ENCODE results near the gene RAB40B.

Gene RAB40B

GRCh38 chr17:82648742-82649331, 49.7 kb downstream of the RAB40B start:
- DNase-seq (ENCODE audit: low spot score), result peak; percentile 51

GRCh38 chr17:82648165-82648668, 50.3 kb downstream of the RAB40B start, which contains the start of gene WDR45B:
Gene WDR45B (minus strand): TSS chr17:82648444. CDS start chr17:82648340, 104 bp downstream.
- peak; percentile 93 for DNase-seq (ENCODE audit: low spot score)

GRCh38 chr17:82647593-82648164, 50.8 kb downstream of the RAB40B start:
- peak; percentile 56 for DNase-seq (ENCODE audit: low spot score)

GRCh38 chr17:82645516-82645915, 53.0 kb downstream of the RAB40B start:
- DNase-seq (ENCODE audit: low spot score), result no peak

DNA sequence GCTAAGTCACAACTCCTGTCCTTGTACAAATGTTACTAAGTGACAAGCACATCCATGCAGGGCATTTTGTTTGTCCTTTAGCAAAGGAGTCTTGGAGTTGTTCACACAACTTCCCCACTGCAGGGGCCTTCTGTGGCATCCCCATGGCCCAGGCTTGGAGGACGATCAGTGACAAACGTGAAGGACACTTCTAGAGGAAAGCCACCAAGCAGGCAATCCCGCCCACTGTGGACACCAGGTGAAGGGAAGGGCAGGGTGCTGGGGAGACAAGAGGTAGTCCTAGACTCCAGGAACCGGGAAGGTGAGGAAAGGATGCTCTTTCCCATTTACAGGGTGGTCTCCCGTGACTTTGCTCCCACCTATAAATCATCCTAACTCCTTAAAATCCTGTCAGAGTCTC, 54.4 kb downstream of the RAB40B start:
- DNase-seq (ENCODE audit: low spot score), result no peak

DNA sequence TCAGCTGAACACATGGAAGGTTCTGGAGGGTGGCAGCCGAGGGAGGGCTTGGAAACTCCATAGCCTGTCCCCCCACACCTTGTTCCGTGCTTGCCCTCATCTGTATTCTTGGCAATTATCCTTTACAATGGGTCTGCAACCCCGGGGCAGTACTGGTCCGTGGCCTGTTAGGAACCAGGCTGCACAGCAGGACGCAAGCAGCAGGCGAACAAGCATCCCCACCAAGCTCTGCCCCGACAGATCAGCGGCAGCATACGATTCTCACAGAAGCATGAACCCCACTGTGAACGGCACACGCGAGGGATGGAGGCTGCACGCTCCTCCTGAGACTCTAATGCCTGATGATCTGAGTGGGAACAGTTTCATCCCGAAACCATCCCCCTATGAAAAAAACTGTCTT, 56.5 kb downstream of the RAB40B start:
- no peak for DNase-seq (ENCODE audit: low spot score)

DNA sequence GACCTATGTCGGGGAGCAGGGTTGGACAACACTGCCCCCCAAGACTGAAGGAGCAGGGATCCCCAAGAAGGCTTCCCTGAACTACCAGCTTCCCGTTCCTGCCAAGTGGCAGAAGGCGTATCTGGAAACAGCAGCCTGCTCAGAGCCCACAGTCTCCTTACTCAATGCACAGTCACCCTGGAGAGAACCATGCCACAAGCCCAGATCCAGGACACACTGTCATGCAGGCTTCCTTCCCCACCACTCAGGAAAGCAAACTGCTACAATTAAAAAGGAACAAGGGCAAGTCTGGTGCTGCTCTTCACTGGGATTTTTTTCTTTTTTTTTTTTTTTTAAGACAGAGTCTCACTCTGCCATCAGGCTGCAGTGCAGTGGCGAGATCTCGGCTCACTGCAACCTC, 58.5 kb downstream of the RAB40B start:
- no peak for DNase-seq (ENCODE audit: low spot score)

- no peak for DNase-seq (ENCODE audit: low spot score)
Observed at GRCh38 chr17:82639628-82640027, 58.9 kb downstream of the RAB40B start.

DNA sequence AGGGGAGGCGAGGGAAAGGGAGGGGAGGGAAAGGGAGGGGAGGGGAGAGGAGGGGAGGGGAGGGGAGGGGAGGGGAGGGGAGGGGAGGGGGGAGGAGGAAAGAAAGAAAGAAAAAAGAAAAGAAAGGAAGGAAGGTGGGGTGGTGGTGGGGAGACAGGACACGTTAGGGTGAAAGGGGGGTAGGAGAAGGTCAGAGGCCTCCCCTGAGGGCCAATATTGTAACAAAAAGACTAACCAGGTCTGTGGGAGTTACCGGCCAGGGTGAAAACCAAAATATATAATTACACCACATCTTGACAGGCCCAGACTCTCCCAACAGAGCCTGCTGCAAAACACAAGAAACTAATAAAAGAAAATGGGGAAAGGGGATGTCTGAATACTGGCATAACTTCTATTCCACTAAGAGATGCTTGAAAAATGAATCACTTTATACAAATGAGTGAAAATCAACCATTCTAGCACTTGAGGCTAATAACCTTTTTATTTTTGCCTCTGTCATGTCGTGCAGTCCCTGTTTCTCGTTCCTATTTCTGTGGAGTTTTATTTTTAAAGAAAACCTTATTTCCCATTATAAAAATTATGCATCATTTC, 60.2 kb downstream of the RAB40B start:
- DNase-seq (ENCODE audit: low spot score), result no peak

GRCh38 chr17:82636626-82637598, 61.6 kb downstream of the RAB40B start:
- no peak for DNase-seq (ENCODE audit: low spot score)

GRCh38 chr17:82633343-82633742, 65.2 kb downstream of the RAB40B start:
- no peak for DNase-seq (ENCODE audit: low spot score)

DNA sequence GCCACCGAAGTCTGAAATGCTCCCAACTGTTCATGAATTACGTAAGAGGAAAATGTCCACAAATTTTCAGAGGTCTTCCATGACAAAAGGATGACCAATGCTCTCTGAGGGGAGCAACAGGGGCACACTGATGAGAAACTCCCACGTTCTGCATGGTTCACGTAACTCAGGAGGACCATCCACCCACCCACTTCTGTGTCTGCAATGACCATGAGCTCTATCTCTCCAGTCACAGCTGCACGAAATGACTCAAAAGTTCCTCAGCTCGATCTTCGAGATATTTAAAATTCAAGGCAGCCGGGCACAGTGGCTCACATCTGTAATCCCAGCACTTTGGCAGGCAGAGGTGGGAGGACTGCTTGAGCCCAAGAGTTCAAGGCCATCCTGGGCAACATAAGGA, 66.0 kb downstream of the RAB40B start:
- DNase-seq (ENCODE audit: low spot score), result no peak

DNA sequence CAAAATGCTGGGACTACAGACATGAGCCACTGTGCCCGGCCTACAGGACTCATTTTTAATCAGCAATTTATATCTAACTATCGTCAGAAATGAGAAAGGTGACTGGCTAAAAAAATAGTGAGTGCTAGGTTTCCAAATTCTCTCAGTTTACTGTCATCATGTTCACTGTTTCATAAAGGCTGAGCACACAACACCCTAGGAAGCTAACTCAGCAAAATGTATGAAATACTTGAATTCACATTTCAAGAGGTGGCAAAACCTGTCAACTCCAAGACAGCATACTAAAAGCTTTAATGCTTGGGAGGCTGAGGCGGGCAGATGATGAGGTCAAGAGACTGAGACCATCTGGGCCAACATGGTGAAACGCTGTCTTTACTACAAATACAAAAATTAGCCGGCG, 67.0 kb downstream of the RAB40B start:
- no peak for DNase-seq (ENCODE audit: low spot score)

DNA sequence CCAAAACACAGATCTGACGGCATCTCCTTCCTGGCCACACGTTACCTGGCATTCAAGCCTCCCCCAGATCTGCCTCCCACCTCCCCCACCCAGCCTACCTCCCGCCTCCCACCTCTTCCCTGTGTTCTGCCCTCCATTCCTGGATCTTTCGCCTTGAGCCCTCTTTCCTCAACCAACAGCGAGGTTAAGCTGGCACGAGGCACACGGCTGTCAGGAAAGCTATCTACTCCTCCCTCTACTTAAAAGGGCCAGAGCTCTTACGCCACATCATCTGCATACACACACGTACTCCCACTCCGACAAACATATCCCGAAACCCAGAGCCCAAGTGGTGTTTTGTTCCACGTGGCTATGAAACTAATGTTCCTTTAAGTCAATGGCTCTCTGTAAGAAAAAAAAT, 68.3 kb downstream of the RAB40B start:
- no peak for DNase-seq (ENCODE audit: low spot score)

- no peak for DNase-seq (ENCODE audit: low spot score)
Observed at GRCh38 chr17:82629748-82630147, 68.8 kb downstream of the RAB40B start.

DNA sequence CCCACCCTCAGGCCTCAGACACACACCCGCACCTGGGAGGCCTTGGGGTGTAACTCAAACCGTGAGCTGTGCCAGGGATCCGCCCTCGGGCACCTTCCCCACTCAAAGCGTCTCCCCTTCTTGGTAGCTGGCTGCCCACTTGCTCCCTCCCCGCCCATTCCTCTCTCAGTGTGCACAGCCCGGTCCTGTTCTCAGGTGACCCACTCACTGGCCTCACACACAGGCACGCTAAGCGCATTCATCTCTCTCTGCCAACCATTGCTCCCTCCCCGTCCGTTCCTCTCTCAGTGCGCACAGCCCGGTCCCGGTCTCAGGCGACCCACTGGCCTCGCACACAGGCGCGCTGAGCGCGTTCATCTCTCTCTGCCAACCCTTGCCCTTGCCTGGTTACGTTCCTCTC, 71.1 kb downstream of the RAB40B start:
- DNase-seq (ENCODE audit: low spot score), result no peak

DNA sequence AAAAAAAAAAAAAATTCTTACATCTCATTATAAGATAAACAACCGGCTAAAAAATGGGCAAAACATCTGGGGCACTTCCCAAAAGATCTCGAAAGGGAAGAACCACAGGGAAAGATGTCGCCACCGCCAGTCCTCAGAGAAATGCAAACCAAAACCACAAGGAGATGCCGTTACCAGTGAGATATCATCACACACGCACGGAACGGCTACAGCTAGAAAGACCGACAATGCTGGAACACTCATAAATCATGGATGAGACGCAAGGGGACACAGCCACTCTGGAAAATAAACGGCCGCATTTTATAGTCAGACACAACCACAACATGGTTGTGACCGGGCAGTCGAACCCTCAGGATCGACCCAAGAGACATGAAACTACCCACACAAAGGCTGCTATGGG, 74.8 kb downstream of the RAB40B start:
- no peak for DNase-seq (ENCODE audit: low spot score)

GRCh38 chr17:82619641-82620040, 78.9 kb downstream of the RAB40B start:
- DNase-seq (ENCODE audit: low spot score), result no peak

DNA sequence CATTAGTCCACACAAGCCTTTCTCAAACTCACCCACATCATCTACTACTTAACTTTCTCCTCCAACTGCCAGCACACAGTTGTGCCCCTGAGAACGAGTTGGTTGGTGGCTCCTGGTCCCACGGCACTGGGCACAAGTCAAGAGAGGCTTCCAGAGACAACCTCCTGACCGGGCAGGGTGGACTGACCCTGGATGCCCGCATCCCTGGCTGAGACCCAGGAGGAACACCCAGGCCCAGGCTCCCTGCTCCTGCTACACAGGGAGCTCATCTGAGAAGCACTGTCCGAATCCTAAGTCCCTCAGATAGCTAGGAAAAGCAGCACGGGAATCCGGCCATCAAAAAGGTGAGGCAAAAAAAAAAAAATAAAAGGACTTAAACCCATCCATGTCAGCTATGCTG, 79.3 kb downstream of the RAB40B start:
- DNase-seq (ENCODE audit: low spot score), result no peak

GRCh38 chr17:82616021-82616711, 82.3 kb downstream of the RAB40B start:
- DNase-seq (ENCODE audit: low spot score), result no peak

- DNase-seq (ENCODE audit: low spot score), result no peak
Observed at GRCh38 chr17:82615084-82616020, 83.1 kb downstream of the RAB40B start.

All from hematopoietic multipotent progenitor cell treated with erythropoietin and hydrocortisone succinate and interleukin-3 and kit ligand, for 17 days (in vitro differentiated cells).